ENCODE measurements around the gene RAB17.
"Not testable (repeated sequence)": the region's sequence is repeated elsewhere in the genome, so short reads cannot be mapped to it uniquely, and the experiment has no call there.

The RAB17 gene

DNA sequence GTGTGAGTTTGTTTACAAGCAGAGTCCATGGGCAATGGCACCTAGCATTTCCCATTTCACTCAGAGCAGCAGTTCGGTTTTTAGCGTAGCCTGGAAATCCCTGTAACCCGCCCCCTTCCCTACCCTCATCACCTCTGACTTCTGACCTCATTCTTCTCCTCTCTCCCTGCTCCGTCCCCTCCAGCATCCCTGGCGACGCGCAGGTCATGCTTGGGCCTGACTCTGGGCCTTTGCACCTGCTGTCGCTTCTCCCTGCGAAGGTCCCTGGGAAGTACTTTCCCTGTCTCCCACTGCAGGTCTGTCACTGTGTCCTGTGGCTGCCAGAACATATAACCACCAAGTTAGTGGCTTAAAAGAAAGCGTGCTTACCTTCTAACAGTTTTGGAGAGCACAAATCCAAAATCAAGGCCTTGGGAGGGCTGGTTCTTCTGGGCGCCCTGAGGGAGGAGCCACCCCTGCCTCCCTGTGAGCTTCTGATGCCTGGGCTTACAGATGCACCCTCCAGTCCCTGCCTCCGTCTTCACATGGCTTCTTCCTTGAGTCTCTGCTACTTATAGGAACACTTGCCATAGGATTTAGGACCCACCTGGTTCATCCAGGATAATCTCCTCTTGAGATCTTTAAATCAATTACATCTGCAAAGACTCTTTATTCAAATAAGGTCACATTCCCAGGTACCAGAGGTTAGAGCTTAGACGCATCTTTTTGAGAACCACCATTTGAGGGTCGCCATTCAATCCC is 8.1 kb upstream of the RAB17 start:
- ATAC-seq = no peak

DNA sequence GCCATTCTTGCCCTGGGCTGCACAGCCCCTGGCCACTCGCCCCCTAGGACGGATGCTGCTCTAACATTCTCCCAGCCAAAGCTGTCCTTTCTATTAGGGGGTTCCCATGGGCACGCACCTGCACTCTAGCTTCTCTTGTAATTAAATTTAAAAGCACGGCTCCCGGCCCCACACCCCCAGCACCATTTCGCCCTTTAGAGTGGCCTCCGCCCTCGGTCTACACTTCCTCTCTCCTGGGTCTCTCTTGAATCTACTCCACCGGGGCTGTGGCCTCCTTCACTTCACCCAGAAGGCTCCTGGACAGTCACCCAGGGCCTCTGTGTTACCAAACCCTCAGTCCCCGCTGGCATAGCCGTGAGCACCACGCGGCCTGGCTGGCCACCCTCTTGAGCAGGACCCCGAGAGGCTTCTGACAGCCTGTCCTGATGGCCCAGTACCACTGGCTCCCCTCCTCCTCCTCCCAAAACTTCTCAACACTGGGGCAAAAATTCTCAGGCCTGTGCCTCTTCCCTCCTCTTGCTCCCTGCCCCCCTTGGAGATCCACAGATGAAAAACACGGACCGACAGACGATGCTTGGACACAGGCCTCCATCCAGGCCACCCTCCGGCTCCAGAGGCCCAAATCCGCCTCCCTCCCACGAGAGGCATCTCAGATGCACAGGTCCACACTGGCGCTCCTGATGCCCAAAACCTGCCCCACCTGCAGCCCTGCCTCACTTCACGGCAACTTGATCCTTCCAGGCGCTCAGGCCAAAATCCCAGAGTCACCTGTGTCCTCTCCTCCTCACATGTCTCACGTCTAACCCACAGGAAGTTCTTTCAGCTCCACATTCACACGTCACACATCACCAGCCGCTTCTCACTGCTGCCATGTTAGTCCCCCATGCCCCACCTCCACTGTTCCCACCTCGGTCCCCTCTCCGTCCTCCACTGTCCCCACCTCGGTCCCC is 6.9 kb upstream of the RAB17 start:
- DNase-seq (no peak), ATAC-seq (no peak)

More for the DNA sequence above, 8.1 kb upstream of the RAB17 start:
- DNase-seq = no peak

DNA sequence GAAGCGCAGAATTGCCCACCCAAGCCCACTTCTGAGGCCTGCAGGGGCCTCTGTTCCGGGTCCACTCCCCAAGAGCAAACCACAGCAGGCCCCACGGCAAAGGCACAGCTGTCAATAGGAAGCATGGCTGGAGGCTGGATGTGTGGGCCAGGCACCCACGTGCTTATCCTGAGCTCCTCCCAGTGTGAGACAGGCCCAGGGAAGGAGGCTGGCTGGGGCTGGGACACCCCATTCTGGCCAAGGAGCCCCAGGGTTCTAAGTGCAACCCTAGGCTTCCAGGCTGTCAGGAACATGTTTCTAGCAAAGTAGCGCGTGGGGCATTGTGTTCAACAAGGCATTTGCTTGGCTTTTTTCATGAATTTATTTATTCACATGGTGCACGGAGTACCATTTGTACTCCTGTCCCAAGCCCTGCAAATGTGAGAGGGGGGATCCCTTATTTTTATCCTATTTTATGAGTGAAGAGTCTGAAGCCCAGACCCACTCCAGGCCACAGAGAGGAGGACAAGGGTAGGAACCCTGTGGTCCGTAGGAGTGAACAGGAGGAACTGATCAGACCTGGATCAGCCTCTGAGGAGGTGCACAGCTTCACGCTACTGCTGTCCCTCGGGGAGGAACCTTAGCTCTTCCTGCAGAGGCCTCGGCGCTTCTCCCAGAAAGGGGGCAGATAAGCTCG is 6.1 kb upstream of the RAB17 start:
- DNase-seq (no peak), ATAC-seq (no peak)

DNA sequence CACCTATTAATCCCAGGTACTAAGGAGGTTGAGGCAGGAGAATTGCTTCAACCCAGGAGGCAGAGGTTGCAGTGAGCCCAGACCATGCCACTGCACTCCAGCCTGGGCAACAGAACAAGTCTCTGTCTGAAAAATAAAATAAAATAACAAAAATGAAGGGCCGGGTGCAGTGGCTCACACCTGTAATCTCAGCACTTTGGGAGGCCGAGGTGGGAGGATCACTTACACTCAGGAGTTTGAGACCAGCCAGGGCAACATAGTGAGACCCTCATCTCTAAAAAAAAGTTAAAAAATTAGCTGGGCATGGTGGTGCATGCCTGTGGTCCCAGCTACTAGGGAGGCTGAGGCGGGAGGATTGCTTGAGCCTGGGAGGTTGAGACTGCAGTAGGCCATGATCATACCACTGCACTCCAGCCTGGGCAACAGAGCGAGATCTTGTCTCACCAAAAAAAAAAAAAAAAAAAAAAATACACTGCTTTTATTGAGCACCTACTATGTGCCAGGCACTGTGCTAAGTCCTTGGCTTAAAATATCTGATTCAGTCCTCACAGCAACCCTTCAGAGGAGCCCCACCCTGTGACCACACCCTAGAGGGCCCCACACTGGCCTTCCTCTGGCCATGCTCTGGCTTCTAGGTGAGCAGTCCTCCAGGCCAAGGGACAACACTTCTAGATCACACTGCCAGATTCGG is 5.4 kb upstream of the RAB17 start:
- ATAC-seq, DNase-seq: not testable (repeated sequence)

DNA sequence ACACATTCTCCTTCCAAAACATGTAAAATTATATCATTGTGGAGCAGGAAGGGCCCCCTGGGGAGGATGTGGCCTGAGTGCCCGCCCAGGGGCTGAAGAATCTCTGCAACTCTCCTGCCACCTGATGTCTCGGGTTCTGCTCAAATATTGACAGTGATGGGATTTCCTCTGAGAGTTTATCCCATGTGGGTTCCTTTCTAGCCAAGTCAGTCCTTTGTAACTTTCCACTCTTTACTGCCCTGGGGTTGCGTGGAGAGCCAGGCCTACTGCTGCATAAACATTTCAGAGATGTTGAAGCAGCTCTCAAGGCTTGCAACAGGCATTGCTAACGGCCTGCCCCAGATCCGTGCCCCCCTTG is 4.0 kb upstream of the RAB17 start:
- no peak for ATAC-seq
- no peak for DNase-seq

DNA sequence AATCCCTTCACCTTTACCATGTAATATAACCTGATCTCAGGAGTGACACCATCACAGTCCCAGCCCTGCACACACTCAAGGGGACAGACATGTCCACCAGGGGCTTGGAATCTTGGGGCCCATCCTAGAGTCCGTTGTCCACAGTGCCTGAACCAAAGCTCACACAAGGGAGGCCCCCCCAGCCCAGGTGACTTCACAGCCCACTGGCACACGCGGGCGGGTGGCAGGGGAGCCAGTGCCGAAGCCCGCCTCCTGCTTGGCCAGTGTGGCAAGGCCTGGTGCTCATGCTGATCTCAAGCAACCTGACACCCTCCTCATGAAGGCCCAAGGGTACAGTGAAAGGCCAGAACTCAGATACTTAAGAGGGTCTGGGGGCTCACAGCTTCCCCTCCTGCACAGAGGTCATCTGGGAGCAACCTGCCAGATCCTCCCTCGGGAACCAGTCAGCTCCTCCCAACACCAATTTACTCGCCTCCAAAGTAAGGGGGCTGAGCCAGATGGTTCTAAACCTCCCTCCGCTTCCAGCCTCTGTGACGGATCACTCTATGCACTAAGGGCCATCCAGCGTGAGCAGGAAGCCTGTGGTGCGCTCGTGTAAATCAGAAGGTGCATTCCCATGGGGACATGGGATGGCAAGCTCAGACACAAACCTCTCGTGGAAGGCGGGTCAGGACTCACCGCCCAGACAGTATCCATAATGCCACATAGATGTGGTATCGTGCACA is 3.2 kb upstream of the RAB17 start:
- ATAC-seq = no peak
- DNase-seq = no peak

DNA sequence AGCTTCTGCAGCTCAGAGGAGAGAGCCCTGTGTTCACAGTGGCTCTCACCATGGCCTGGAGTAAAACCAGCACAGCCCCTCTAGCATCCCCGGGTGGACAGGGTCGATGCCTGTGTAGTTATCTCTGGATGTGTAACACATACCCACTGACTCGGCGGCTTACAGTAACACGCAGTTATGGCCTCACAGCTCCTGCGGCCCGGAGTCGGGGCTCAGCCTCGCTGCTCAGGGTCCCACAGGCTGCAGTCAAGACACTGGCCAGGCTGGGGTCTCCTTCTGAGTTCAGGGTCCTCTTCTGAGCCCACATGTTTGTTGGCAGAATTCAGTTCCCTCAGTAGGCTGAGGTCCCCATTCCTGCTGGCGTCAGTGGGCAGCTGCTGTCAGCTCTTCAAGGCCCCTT is 2.5 kb upstream of the RAB17 start:
- DNase-seq (no peak), ATAC-seq (no peak)

DNA sequence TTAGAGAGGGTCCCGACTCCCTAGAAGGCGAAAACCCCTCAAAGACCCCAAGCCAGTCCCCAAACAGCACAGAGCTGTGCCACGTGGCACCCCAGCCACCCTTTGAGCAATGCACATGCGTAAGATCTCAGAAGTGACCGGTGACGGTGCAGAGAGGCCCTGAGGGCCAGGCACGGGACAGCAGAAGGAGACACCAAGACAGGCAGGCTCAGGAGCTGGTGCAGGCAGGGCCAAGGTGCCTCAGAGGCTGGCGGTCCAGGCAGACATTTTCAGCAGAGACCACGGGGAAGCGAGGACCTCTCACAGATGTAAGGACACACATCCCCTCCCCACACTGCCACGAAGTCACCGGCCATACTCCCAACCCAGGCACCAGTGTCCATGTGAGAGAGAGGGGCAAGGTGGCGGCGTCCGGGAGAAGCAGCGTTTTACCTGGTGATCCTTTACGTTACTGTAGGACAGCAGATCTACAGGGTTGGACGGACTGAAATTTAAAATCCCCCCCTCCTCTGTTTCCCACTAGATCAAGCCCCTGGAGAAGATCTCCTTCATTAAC is 2.0 kb upstream of the RAB17 start:
- no peak for ATAC-seq

DNA sequence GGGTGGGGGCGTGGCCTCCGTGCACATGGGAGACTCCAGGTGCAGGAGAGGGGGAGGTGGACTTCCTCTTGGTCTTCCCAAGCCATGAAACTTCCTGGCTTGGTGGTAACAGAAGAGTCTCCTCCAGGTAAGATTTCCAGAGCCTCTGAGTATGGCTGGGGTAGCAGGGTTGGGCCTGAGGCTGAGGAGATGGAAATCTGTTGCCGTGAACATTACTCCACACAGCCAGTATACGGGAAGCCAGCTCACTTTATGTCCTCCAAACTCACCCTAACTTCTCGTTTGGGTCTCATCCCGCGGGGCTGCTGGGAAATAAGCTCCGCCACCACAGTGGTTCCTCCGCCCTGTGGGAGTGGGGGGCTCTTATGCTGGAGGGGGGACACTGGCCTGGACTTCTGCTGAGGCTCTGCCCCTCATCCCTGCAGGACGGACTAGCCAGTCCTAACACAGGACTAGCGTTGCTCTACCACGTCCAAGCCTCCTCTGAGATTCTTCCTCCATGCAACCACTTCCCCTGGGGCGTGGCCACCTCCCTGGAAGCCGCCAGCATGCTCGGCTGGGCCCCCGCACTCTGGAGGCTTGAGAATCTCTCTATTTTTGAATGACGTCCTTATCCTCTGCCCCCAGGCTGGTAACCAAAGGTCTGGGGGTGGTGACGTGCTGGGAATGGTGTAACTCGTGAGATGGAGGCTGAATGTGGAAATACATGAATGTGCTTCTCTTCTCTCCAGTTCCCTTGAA is 777 bp upstream of the RAB17 start:
- ATAC-seq = peak; percentile 16

More for the DNA sequence above, 2.0 kb upstream of the RAB17 start:
- DNase-seq = no peak

DNA sequence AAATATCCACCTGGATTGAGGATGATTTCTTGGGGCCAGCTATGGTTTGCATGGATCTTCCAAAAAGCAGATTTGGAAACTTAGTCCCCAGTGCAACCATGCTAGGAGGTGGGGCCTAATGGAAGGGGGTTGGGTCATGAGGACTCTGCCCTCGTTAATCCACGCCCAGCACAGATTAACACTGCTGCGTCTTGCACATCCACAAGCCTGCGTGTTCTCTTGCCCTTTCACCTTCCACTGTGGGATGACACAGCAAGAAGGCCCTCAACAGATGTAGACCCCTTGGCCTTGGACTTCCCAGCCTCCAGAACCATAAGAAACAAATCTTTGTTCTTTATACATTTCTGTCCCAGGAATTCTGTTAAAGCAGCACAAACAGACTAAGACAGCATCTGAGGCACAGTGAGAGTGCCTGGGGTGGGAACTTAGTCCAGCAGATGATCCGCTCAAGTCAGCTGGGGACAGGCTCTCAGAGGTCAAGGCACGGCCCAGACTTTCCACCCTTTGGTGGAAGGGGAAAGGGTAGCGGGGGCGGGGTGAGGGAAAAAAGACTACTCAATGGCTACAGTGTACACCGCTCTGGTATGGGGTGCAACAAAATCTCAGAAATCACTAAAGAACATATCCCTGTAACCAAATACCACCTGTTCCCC is 2.4 kb downstream of the RAB17 start:
- no peak for ATAC-seq
- no peak for DNase-seq

More for the DNA sequence above, 777 bp upstream of the RAB17 start:
- peak; percentile 31 for DNase-seq

DNA sequence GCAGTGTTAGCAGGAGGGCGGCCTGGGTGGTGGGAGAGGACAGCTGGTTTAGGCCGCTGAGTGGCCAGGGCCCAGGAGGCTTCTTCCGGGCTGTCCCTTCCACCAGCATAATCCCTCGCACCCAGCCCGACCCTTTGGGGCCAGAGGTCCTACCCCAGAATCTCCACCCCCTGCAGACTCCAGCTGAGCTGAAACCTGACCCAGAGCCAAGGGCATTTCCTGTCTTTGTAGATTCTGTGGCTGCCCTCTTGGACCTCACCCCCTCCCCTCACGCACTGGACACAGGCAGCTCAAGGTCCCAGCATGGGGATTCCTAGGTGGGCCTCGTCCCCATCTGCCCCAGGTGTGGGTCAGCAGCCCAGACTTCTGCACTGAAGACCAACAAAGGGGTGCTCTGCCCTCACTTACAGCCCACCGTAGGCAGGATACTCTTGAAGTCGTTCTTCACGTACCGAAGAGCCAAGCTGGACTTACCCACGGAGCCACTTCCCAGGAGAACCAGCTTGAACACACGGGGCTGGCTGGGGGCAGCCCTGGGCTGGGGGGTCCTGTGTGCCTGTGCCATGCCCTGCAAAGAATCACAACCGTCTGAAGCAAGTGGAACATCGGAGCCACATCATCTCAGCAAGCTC is 4.8 kb downstream of the RAB17 start:
- ATAC-seq = no peak

DNA sequence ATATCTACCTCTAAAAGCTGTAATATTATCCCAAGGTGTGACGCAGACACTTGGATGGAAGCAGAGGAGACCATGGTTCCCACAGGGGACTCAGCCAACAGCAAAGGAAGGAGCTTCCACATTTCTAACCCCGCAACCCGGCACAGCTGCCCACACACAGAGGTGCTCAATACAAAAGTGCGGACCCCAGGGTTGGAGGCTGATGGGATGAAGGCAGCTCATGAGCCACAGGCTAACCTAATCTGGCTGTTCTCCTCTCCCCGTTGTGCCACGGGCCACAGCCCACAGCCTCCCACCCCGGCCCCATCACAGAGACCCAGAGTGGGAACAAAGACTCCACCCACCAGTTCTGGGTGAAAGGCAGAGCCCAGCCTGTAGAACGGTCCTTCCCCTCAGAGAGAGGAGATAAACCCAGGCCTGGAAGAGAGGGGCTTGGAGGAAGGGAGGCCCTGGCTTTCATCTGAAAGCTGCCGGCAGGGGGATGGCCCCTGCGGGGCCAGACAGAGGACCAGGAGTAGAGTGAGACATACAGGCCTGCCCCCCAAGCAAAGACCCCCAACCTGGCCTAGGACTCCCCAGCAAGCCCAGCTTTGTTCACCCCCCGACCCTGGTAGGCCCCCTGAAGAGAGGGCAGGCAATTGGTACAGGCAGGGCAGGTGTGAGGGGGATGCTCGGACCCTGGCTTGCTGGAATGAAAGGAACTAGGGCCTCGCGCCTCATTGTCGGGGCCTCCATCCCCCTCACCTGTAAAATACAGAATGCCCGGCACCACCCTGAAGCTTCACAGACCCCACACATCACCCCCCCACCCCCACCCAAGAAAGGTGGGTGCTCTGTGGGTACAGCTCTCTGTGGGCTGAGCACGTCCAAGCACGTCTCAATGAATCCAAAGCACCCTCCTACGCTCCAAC is 6.9 kb downstream of the RAB17 start:
- ATAC-seq (no peak), DNase-seq (no peak)

More for the DNA sequence above, 4.8 kb downstream of the RAB17 start:
- DNase-seq = no peak

DNA sequence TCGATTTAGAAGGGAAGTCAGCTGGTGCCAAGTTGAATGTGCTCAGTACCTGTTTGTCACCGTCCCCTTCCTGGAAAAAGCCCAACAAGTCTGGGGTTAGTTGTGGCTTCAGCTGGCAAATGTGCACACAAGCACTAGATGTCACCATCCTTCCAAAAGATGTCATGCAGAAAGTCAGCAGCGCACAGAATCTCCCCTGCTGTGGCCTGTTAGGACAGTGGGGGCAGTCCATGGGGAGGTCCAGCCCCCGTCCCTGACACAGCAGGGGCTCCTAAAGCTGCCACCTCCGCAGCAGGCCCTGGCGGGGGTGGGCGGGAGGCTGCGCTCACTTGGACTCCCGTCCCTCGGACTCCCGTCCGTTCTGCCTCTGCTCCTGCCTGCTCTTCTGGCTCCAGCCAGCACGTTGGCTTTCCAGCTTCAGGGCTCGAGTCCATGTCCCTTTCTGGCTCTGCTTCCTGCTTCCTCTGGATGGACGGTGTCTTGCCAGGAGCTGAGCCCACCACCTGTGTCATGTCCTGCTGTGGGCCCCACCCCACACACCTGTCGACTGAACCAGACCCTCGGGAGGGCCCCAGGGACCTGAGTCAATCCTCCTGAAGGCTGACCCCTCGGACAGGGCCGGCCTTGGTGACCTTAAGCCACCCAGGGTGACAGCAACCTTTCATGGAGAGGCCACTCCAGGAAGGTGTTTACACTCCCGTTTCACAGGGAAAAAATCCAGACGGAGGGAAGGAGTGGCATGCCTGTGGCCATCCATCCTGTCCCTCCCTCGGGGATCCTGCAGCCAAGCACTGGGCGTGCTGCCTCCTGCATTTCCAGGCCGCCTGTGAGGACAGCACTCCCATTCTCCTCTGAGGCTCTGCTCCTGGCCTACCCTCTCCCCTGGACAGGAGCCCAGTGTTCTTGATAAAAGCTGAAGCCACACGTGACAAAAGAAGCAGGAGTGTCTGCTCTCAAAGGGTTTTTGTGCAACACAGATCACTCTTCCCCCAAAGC is 8.5 kb downstream of the RAB17 start:
- peak; percentile 55 for DNase-seq
- ATAC-seq = peak; percentile 88

DNA sequence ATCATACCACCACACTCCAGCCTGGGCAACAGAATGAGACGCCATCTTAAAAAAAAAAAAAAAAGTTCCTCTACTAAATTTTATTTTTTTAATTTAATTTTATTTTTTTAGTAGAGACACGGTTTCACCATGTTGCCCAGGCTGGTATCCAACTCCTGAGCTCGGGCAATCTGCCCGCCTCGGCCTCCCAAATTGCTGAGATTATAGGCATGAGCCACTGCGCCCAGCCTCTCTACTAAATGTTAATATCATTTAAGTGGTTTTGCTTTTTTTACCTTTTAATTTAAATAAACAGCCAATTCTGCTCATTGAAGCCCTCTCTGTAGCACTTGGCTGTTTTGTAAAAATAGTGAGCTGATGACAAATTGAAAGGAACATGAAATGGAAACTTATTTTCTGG is 9.2 kb downstream of the RAB17 start:
- ATAC-seq (no peak), DNase-seq (no peak)

DNA sequence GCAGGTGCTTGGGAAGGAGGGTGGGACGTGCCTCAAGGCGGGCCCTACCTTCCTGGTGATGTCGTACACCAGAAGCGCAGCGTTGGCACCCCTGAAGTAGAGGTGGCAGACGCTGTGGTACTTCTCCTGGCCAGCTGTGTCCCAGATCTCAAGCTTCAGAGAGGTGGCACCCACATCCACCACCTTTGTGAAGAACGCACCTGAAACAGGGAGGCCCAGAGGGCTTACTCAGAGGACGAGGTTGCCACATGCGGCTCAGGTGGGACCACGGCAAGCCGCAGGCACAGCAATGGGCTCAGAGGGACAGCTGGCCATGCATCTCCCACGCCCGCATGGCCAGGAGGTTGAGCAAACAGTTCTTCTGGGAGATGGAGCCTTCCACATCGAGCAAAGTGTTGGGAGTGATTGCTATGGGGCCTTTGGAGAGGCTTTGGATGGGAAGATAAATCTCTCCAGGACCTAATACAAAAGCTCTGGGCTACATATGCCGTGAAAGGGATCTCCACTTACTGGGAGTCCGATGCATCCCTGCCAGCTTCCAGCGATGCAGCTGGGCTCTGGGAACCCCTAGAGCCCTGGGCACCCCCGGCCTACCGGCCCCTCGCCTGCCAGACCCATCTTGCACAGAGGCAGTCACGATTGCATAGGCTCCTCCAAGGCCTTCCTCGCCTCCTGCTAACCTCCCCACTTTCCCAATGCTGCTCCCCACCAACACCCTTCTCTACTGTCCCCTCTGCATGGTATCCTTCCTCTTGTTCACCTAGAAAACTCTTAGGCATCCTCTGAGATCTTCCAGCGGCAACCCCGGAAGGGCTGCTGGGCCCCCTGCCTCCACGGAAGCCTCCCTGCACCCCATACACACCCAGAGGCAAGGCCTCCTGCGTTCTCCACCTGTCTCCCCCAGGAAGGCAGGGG is 12.3 kb downstream of the RAB17 start:
- ATAC-seq (no peak), DNase-seq (no peak)

DNA sequence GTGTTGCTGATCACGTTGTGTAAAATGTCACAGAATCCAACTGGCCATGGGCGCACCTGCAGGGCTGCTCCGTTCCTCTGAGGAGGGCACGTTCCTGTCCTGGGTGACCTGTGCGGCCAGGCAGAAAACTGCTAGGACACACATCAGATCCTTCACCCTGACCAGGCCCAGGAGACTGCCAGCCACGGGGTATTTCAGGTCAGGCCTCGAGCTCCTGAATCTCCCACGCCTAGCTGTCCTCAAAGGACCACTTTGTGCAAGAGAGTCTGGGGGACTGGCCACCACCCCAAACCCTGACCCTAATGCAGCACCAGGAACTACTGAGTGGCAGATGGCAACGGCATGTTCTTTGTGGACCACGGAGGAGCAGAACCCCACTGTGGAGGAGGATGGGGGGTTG is 13.1 kb downstream of the RAB17 start:
- no peak for ATAC-seq

More for the DNA sequence above, 13.1 kb downstream of the RAB17 start:
- DNase-seq = no peak
